H1 (cell line): ENCODE data around the gene DNTTIP2. TPM values are rescaled to one million over a fixed set of nuclear protein-coding genes. Genes with fewer than 3 reads are reported as not detected.

Experiments used
- CBX8 ChIP-seq: fragments of 300-800, 300-1000 bp; sonication (generic); IDR thresholded peaks from 2 replicates; pipeline ENCODE4 v1.7.1; 2016; ENCODE audit warnings: low read depth, low read length, borderline replicate concordance
- CEBPB ChIP-seq: IDR thresholded peaks from 2 replicates; pipeline ENCODE4 v1.6.1; 2012; ENCODE audit warnings: low read depth, low read length
- MAFK ChIP-seq: IDR thresholded peaks from 2 replicates; pipeline ENCODE4 v1.6.1; 2012; ENCODE audit warnings: low read depth, mild to moderate bottlenecking, improper control_type of control experiment, low read length
- SIX5 ChIP-seq: IDR thresholded peaks from 2 replicates; pipeline ENCODE4 v1.6.1; 2011; ENCODE audit warnings: mild to moderate bottlenecking, low read depth, low read length
- YY1 ChIP-seq: IDR thresholded peaks from 2 replicates; pipeline ENCODE4 v1.6.1; 2011; ENCODE audit warnings: low read depth, mild to moderate bottlenecking, low read length
- polyA plus RNA-seq, 7 experiments: library from polyadenylated mRNA; depleted of rRNA in 3 of 7; stranded (reverse) in 5 of 7; unstranded in 2 of 7; fragments of >200 nt in 5 of 7; fragments of 200-250 nt in 2 of 7; gene quantifications; 1 replicate in 5 of 7; 2 replicates in 1 of 7; 4 replicates in 1 of 7; pipeline versions ENCODE4 v1.2.1 to v1.2.3, GENCODE V29; 2011 to 2013; ENCODE audit warnings: missing spikeins in 2 of 7, mixed read lengths in 2 of 7
- total RNA-seq: library from RNA; stranded (reverse); fragmentation: NEBNext Ultra II Directional; extraction: Animal tissue kit (Norgen Biotek cat#: 25700); gene quantifications from 2 replicates; pipeline ENCODE4 v1.2.1, GENCODE V29; 2021
- TF ChIP-seq, protein P1 (sequence below), 3 experiments: IDR thresholded peaks; 1 replicate in 2 of 3; 2 replicates in 1 of 3; pipeline versions ENCODE4 v1.5.1 to v1.6.1; 2011; ENCODE audit warnings: low read length in 3 of 3, mild to moderate bottlenecking in 3 of 3, inconsistent platforms in 2 of 3, low read depth in 1 of 3, moderate library complexity in 1 of 3; ENCODE audit not compliant: insufficient read depth in 1 of 3; ENCODE audit errors: control extremely low read depth in 1 of 3

DNTTIP2 gene
- total and polyA plus RNA-seq, 2 of the 8 experiments (the other 6 are each of a cell fraction or from before 2014, with no cell fraction given), result 6.3 to 80.4 TPM

DNA sequence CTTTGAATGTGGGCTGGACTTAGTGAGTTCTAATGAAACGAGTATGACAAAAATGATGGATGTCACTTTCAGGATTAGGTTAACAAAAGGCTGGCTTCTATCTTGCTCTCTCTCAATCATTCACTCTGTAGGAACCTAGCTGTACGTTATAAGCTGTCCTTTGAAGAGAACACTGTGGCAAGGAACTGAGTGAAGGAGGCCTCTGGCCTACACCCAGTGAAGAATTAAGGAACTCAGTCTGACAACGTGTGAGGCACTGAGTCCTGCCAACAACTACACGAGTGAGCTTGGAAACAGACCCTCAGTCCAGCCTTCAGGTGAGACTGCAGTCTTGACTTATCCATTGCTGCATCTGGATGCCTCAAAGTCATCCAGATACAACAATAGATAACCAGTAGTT, 3.3 kb upstream of the DNTTIP2 start (continued):
- TF ChIP-seq, protein P1, sequence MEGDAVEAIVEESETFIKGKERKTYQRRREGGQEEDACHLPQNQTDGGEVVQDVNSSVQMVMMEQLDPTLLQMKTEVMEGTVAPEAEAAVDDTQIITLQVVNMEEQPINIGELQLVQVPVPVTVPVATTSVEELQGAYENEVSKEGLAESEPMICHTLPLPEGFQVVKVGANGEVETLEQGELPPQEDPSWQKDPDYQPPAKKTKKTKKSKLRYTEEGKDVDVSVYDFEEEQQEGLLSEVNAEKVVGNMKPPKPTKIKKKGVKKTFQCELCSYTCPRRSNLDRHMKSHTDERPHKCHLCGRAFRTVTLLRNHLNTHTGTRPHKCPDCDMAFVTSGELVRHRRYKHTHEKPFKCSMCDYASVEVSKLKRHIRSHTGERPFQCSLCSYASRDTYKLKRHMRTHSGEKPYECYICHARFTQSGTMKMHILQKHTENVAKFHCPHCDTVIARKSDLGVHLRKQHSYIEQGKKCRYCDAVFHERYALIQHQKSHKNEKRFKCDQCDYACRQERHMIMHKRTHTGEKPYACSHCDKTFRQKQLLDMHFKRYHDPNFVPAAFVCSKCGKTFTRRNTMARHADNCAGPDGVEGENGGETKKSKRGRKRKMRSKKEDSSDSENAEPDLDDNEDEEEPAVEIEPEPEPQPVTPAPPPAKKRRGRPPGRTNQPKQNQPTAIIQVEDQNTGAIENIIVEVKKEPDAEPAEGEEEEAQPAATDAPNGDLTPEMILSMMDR (IDR thresholded peaks at IDR 0.05; ENCODE audit: control extremely low read depth in 1 of 3, insufficient read depth in 1 of 3, low read depth in 1 of 3, low read length in 3 of 3), result no peak
- TF ChIP-seq CEBPB (no peak), SIX5 (no peak), YY1 (no peak), MAFK (no peak), CBX8 (no peak)
